Kidney capillary endothelial cell (primary cell): Measurements from ENCODE around the gene DUSP7.

ENCODE experiments used
- DNase-seq: peaks from one replicate; pipeline ENCODE4 v3.0.0-alpha.2; 2018; ENCODE audit warnings: low spot score

The DUSP7 gene, protein sequence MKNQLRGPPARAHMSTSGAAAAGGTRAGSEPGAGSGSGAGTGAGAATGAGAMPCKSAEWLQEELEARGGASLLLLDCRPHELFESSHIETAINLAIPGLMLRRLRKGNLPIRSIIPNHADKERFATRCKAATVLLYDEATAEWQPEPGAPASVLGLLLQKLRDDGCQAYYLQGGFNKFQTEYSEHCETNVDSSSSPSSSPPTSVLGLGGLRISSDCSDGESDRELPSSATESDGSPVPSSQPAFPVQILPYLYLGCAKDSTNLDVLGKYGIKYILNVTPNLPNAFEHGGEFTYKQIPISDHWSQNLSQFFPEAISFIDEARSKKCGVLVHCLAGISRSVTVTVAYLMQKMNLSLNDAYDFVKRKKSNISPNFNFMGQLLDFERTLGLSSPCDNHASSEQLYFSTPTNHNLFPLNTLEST

DNA sequence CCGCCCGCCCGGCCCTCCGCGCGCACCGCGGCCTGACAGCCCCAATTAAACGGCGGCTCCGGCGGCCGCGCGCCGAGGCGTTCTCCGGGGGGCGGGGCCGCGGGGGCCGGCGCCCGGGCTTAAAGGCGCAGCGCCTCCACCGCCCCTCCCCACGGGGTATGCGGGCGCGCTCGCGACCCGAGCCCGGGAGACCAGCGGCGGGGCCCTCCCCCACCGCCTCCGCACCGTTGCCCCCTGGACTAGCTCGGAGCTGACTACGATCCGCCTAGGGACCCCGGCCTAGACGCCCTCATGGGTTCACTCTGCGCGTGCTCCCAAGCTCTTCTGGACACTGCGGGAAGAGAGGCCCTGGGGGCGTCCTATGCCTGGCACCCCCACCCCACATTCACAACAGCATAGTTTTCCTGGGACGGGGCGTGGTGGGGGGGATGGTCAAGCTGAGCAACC lies at the start of gene DUSP7:
DUSP7 (minus strand) TSS at position 51 of the 447 bp plus-strand sequence. CDS start 205 bp downstream, outside the sequence.
- no peak for DNase-seq

DNA sequence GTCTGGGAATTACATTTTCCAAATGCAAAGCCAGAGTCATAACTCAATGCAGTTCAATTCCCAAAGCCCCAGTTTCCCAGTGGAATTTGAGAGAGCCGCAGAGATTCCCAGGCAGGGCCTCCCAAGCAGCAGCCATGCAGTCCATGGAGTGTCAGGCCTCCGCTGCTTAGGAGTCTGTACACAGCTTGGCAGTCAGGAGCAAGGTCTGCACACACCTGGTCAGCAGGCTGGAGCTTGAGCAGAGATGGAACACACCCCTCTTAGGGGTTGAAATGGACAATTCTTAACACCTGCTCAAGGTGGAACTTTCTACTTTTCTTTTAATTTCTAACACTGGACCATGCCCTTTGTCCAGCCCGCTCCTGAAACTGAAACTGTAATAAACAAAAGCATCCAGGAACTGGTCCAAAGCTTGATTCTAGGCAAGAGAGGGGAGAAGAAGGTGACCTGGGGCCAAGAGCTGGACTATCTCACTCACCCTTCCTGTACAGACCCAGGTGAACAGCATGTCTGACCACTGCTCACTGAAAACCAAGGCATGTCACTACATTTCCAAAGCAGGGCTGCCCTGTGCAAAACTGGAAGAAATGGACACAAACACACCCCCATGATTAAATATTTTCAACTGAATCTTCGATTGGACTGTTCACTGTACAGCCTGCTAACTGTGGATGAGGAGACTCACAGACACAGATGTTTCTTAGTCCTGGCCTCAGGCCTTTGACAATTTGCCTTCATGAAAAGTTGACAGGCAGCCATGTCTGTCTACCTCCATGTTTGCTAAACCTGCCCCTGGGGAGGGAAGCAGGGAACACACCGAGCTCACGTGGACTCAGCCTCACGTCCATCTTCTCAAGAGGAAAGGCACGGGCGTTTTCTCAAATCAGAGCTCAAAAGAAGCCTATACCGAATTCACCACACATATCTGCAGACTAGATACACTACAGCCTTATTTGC lies 48.6 kb upstream of the DUSP7 start:
- no peak for DNase-seq

DNA sequence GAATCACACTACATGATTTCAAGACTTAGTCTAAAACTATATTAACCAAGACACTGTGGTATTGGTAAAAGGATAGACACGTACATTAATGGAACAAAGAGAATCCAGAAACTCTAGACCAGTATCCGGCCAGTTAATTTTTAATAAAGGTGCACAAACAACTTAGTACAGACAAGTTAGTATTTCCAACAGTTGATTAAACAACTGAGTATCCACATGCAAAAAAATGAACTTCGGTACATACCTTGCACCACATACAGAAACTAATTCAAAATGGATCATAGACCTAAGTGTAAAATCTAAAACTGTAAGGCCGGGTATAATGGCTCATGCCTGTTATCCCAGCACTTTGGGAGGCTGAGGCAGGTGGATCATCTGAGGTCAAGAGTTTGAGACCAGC lies 46.6 kb upstream of the DUSP7 start:
- DNase-seq, result no peak

DNA sequence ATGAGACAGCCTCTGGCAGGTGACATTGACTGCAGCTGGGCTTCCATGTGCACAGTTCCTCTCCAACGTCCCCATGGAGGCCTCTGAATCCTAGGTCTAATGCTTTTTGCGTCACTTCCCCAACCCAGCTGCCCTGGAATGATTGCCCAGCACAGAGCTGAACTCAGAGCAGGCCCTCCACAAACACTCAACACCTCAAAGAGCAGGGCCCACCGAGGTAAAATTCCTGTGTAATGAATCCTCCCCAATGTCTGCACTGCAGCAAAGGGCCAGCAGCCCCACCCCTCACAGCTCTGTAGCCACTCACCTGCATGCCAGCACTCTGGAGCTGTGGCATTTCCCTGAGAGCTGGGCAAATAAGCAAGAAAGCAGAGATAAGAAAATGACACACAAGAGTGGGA lies 42.6 kb upstream of the DUSP7 start:
- DNase-seq, result no peak

DNA sequence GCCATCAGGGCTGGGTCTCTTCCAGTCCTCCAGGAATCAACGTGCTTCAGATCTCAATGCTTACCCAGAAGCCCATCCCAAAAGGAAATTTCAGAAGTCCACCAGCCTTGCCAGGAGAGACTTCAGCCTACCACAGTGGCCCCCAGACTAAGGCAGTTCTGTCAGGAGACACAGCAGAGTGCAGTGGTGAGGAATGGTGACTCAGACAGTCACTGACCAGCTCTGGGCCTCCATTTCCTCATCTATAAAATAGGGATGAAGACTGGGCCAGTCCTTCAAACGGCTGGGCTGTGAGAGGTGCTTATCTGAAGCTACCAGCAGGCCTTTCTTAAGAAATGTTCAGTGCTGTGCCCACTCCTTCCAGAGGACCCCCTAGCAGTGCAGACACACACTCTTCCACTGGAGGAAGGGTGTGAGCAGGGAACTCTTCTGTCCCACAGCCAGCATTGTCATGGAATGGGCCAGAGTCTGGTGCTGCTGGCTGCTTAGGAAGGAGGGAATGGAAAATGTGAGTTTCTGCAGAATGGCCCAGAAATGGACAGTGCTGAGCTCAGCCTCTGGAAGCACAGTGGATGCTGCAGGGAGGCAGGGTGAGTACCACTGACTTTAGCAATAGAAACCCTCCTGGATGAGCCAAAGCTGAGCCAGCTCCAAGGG lies 41.6 kb upstream of the DUSP7 start:
- DNase-seq, result no peak

DNA sequence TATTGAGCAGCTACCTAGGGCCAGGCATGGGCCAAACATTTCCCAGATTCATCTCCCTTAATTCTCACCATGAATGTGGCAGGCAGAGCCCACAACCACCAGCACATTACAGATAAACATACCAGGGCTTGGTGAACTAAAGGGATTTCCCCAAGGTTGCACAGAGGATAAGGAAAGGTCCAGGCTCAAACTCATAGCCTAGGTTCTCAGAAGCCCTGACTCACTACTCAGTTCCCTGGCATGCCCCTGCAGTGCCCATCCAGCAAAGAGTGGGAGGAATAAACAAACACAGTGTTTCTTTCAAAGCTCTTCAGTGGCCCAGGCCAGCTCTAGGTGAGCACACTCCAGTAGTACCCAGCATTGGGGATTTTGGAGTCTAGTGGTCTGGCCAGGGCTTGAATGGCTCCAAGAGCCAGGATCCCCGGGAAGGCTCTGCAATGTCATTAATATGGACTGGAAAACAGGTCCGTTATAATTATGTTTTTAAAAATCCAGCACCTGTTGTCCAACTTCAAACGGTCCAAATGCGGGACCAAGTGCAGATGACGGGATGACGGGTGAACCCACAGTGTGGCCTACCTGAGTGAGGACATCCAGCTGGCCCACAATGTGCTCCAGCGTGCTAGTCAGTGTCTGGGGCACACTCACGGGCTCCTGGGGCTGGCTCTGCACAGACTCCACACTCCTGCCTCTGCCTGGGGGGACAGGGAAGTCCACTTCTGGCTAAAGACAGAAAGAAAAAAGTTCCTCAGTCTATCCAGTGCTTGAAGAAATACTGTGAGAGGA lies 39.8 kb upstream of the DUSP7 start:
- DNase-seq, result no peak

DNA sequence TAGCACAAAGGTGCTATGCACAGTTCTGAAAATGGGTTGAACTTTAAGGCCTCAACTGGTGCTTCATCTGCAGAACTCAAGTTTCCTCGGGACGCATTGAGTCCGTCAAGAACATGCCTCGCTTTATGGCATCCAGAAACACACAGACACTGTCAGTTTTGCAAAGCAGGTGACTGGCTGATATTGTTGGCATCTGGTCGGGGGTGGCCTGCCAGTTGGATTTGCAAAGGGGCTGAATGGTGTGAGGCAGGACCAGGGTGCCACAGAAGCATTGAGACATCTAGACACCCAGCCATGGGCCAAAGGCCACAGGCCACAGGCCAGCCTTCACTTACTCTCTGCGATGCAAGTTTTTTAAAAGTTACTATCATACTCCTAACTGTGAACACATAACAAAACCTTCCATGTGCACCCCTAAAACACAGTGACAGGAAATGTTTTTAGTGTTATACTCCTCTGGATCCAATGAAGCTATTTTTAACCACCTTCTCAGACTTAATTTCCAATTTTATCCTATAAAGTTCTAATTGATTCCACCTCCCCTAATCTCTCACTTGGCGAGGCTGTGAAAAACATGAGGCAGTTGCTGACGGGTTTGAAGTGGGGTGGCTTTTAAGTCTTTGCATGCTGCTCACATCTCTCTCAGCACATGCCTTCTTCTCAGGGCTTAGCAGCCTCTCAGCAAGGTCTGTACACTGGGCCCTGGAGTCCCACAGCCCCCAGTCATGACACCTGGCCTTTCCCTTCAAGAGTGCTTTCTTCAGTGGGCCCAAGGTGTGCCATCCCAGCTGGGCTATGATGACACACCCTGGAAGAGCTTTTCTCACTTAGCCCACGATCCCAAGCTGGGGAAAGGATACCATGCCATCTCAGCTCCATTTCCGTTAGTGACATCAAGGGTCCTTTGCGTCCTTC lies 38.5 kb upstream of the DUSP7 start:
- no peak for DNase-seq

DNA sequence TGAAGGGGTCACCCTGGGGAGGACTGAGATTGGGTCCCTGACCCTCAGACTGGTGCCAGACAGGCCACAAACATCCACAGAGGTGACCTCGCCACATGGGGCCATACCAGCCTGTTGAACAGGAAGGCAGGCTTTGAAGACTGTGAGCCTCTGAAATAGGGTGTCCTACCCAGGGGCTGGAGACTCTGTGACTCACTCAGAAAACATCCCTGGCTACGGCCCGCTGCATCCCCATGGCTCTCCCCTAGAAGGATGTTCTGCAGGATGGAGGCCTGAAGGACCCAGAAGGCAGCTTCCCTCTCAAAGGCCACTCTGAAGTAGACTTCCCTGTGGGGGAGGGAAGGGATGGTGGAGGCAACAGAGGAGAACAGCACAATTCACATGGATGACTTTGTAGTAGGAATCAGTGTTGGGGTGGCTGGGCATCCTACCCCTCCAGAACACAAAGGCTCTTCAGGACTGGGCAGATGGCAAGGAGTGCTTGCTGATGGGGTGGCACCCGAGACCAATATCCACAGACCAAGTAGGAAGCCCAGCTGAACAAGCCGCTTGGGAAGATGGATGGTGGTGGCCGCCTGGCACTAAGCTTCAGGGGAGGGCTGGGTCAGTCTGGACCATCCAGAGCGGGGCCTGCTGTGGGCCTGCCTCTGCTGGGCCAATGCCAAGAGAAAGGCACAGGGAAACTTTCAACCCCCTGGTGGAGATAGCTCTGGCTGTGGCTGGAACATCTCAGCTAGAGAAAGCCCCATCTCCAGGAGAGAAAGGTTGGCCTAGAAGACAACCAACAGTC lies 37.6 kb upstream of the DUSP7 start:
- DNase-seq, result peak; percentile 88

DNA sequence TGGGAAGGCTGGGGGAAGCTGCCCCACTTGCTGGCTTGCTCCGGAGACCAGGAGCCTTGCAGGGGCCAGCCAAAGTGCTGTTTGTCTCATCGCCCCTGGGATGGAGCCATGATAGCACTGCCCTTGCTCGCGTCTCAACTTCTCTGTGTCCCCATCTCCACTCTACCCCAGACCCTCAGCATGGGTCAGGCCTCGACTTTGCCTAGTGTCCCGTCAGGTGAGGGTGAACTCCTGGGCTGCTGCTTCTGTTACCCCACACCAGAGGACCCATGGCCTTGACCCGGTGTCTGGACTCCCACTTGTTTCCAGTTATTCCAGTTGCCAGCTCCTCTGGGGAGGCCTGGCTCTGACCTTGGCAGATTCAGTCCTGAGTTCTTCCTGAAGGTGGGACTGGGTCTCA lies 36.5 kb upstream of the DUSP7 start:
- DNase-seq, result no peak

DNA sequence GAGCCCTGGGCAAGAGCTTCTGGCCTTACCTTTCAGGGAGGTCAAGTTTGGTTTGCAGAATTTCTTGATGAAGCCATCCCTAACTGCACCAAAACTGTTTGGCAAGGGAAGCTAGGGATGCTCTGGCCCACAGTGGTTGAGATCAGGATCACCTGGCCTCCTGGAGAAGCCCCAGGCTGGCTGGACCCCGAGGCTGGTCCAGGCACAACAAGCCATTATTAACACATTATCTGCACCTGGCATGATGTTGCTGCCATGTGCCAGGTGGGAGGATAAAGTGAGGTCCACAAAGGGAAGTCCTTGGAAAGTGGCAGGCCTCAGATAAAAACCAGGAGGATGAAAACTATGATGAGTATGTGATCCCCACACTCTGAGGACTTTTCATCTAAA lies 35.9 kb upstream of the DUSP7 start:
- DNase-seq, result no peak

DNA sequence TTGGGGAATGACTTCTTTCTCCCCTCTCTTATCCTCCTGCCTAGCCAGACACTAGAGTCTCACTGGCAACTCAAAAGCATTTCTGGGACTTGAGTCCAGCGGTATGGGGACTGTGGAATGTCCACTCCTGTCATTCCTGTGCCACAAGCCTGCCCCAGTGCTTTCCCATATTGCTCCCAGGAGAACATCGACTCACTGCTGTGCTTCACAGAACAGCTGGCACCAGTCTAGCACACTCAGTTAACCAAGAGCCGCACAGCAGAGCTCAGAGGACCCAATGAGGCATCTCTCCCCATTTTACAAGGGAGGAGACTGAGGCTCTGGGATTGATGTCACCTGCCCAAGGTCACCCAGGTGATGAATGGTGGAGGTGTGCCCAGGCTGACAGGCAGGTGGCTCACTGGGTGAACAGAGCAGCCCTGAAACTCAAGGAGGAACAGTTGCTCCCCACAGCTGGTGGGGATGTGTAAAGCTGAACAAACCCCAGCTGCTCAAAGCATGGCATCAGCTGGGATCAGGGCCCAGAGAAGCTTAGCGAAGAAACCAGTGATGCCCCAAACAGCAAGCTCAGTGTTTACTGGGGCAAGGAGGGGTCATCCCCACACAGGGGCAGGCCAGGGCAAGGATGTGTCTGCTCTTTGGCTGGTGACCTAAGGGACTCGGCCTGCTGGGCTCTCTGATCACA lies 35.4 kb upstream of the DUSP7 start:
- no peak for DNase-seq

DNA sequence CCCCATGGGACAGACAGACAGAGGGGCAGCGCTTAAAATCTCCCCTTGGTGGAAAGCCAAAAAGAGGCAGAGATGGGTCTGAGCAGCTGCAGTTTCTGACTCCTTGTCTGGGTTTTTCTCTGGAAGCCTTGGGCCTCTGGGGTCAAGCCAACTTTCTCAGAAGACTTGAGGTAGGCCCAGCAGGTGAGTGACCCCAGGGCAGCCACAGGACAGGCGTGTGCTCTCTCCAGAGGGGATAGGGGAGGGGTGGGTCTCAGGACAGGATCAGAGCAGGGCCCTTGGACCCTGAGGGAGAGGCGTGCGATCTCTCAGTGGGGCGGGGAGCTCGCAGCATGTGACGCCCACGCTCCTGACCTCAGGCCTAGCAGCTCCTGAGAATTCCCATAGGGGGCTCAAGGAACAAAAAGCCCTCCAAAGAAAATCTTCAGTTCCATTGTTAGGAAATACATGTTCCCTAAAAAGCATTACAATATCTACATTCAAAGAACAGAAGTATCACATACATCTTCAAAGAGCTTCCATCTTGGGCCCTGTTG lies 34.6 kb upstream of the DUSP7 start:
- no peak for DNase-seq

DNA sequence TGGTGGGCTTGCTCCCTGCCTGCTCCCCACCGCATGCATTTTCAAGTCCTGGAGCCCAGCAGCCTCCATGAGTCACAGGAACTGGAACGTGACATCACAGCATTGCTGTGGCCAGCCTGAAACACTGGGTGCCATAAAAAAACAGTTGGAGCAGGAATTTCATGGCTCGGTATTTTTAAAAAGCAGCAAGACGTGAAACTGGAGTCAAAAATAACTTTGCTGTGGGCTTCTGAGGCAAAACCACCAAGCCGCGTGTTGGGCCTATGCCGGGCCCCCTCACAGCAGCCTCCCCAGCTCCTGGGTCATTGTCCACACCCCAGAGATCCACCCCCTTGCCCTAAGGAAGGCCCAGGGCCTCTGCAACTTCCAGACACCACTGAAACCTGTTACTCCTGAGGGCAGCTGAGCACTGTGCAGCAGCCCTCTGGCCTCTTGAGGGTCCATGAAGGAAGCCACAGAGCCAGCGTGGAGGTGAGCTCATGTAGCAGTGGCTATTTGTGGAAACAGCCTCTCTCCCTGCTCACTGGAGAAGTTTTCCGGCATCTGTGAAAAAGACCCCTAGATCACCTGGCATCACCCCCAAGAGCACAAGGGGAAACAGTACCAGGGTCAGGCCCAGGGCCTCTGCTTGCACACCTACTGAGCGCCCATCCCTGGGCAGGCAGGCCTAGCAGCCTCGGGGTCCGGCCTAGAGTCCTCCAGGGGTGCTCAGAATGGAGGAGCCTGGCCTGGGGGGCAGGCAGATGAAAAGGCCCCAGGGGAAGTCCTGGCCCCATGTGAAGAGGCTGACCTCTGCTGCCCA lies 34.0 kb upstream of the DUSP7 start:
- DNase-seq, result peak; percentile 83

DNA sequence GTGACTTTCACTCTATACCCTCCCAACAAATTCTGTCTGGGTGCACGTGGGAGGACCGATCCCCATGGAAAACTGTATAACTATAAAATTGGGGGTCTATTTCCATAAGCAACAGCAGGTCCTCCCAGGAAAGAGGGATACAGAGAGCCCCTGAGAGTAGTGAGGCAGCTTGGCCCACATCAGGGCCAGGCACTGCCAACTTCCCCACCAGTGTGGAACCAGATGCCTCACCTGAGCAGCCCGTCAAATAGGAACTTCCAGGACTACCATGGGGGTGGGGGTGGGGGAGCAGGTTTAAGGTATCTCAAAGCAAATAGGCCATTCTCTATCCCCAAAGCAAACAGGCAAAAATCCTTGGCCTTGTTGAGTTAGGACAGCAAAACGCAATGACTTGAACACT lies 33.3 kb upstream of the DUSP7 start:
- no peak for DNase-seq

DNA sequence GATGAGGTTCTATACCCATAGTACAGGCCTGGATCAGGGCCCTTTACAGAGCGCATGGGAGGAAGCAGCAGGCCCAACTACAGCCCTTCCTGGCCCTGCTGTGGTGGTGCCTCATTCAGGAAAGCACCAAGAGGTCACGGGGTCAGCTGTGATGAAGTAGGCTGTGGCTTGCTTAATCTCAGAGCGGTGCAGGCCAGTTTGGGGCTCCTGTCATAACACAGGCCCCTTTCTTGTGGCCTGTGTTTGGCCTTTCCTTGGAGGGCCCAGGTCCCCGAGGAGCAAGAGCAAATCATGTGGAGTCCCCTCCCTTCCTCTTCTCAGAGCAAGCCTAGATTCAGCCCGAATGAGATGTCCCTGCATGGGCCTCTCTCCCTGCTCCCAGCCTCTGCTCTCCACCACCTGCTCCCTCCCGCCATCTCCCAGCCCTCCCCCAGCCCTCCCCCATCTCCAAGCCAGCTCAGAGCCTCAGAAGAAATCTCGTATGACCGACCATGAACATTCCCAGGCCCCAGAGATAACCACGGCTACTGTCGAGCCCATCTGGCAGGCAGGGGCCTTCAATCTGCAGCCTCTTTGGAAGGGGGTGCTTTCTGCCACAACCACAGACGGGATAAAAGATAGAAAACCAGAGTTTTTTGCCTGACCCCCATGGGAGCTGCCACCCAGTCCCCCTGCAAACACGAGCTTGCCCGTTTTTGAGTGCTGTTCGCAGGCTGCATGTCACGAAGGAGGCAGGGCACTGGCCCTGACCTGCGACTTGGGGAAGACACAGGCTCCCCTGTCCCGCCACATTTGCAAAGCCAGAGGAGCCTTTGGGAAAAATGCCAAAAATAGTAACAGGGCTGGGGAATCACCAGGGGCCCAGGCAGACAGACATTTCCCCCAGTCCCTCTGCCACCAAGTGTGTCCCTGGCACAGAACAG lies 32.3 kb upstream of the DUSP7 start:
- peak; percentile 56 for DNase-seq

DNA sequence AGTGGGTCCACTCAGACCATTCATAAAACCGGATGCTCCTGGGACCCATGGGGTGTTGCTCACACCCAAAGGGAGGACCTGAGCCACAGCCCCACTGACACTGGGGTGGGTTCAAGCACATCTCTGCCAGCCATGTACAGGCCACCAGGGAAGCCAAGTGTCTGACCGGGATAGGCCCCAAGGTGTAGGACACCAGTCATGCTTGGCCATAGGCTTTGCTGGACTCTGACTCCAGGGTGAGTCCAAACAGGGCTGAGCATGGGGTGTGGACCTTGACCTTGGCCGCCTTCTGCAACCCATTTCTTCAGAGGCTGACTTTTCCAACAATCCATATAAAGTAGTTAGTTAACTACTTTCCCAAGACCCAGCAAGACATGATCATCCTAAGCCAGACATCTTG lies 31.4 kb upstream of the DUSP7 start:
- no peak for DNase-seq
